Measurements from ENCODE around the gene SLC25A36.
A peak's percentile ranks its signal among the peaks of the same experiment; 100 is the strongest.

The SLC25A36 gene

GRCh38 chr3:140941434-140942220, at the start of gene SLC25A36:
Gene SLC25A36, plus strand, starts transcription at chr3:140941836. Its CDS starts 219 bp downstream, at chr3:140942055.
- DNase-seq: peak; percentile 99

GRCh38 chr3:140896997-140897396, 44.6 kb upstream of the SLC25A36 start:
- no peak for DNase-seq

- peak; percentile 21 for DNase-seq
Measured at GRCh38 chr3:140898340-140899180, 43.1 kb upstream of the SLC25A36 start.

GRCh38 chr3:140899363-140899762, 42.3 kb upstream of the SLC25A36 start:
- DNase-seq: no peak

GRCh38 chr3:140902791-140903190, 38.8 kb upstream of the SLC25A36 start:
- no peak for DNase-seq

GRCh38 chr3:140903196-140903595, 38.4 kb upstream of the SLC25A36 start:
- DNase-seq: no peak

GRCh38 chr3:140904521-140904920, 37.1 kb upstream of the SLC25A36 start:
- DNase-seq: no peak

GRCh38 chr3:140905559-140905958, 36.1 kb upstream of the SLC25A36 start:
- no peak for DNase-seq

GRCh38 chr3:140906785-140907184, 34.9 kb upstream of the SLC25A36 start:
- no peak for DNase-seq

- DNase-seq: no peak
Measured at GRCh38 chr3:140910860-140911259, 30.8 kb upstream of the SLC25A36 start.

- DNase-seq: no peak
Measured at GRCh38 chr3:140911822-140912221, 29.8 kb upstream of the SLC25A36 start.

- DNase-seq: no peak
Measured at GRCh38 chr3:140913728-140914127, 27.9 kb upstream of the SLC25A36 start.

GRCh38 chr3:140914384-140914945, 27.2 kb upstream of the SLC25A36 start:
- no peak for DNase-seq

- no peak for DNase-seq
Measured at GRCh38 chr3:140916603-140917002, 25.0 kb upstream of the SLC25A36 start.

GRCh38 chr3:140917772-140918171, 23.9 kb upstream of the SLC25A36 start:
- no peak for DNase-seq

- DNase-seq: no peak
Measured at GRCh38 chr3:140920029-140920428, 21.6 kb upstream of the SLC25A36 start.

- no peak for DNase-seq
Measured at GRCh38 chr3:140922634-140923033, 19.0 kb upstream of the SLC25A36 start.

GRCh38 chr3:140924097-140924873, 17.4 kb upstream of the SLC25A36 start:
- DNase-seq: no peak

- DNase-seq: no peak
Measured at GRCh38 chr3:140927279-140928069, 14.2 kb upstream of the SLC25A36 start.

- no peak for DNase-seq
Measured at GRCh38 chr3:140929446-140929845, 12.2 kb upstream of the SLC25A36 start.

- no peak for DNase-seq
Measured at GRCh38 chr3:140931016-140931454, 10.6 kb upstream of the SLC25A36 start.

GRCh38 chr3:140931801-140932200, 9.8 kb upstream of the SLC25A36 start:
- no peak for DNase-seq

Data from NCI-H1436 treated with DMSO at 0.1 percent for 48 hours (cell line).